DND-41 (cell line): Measurements from ENCODE around the gene HSH2D.
A peak's percentile ranks its signal among the peaks of the same experiment; 100 is the strongest.

Experiments used
- ATAC-seq: fragments of 200-7000 bp; cut with Tn5 transposase; 3 replicates; pipeline ENCODE4 v1.9.1; 2021; ENCODE audit warnings: low read depth; ENCODE audit not compliant: insufficient read depth
- DNase-seq: peaks from one replicate; pipeline ENCODE4 v3.0.0-alpha.2; 2020
- H2AFZ ChIP-seq: 2 replicates; pipeline ENCODE4 v1.6.0; 2012; ENCODE audit warnings: low read depth, low read length
- H3K27ac ChIP-seq: 2 replicates; pipeline ENCODE4 v1.5.1; 2012; ENCODE audit warnings: low read length, inconsistent platforms
- H3K27me3 ChIP-seq: fragments of 200-600 bp; sonication (generic); 2 replicates; pipeline ENCODE4 v1.6.0; 2012; ENCODE audit warnings: low read length, mild to moderate bottlenecking, inconsistent platforms; ENCODE audit not compliant: insufficient read depth, poor library complexity
- H3K36me3 ChIP-seq: 2 replicates; pipeline ENCODE4 v1.5.1; 2012; ENCODE audit warnings: low read length, inconsistent platforms; ENCODE audit not compliant: insufficient read depth
- H3K4me1 ChIP-seq: 2 replicates; pipeline ENCODE4 v1.5.1; 2012; ENCODE audit warnings: mild to moderate bottlenecking, low read length; ENCODE audit not compliant: insufficient read depth
- H3K4me2 ChIP-seq: 2 replicates; pipeline ENCODE4 v1.6.0; 2012; ENCODE audit warnings: mild to moderate bottlenecking, moderate library complexity, low read length, inconsistent platforms; ENCODE audit not compliant: insufficient read depth
- H3K4me3 ChIP-seq, 2 experiments: fragments of 200-600 bp in 1 of 2; shearing (Covaris generic) in 1 of 2; 2 replicates each; pipeline ENCODE4 v1.5.1; 2012 to 2016; ENCODE audit warnings: inconsistent platforms in 2 of 2, low read length in 2 of 2, mild to moderate bottlenecking in 2 of 2, low read depth in 1 of 2, moderate library complexity in 1 of 2
- H3K79me2 ChIP-seq: 2 replicates; pipeline ENCODE4 v1.6.0; 2012; ENCODE audit warnings: low read length, inconsistent platforms; ENCODE audit not compliant: insufficient read depth
- H3K9ac ChIP-seq: 2 replicates; pipeline ENCODE4 v1.6.0; 2012; ENCODE audit warnings: low read depth, mild to moderate bottlenecking, inconsistent platforms, low read length, moderate library complexity
- H3K9me3 ChIP-seq: 2 replicates; pipeline ENCODE4 v1.5.1; 2012; ENCODE audit warnings: low read length, moderate library complexity, mild to moderate bottlenecking, inconsistent platforms; ENCODE audit not compliant: insufficient read depth, severe bottlenecking
- H4K20me1 ChIP-seq: 2 replicates; pipeline ENCODE4 v1.6.0; 2012; ENCODE audit warnings: low read length; ENCODE audit not compliant: insufficient read depth
- EZH2 ChIP-seq: IDR thresholded peaks from 3 replicates; pipeline ENCODE4 v1.6.1; 2012; ENCODE audit warnings: borderline replicate concordance, low read depth, mild to moderate bottlenecking, moderate library complexity, low read length, inconsistent platforms; ENCODE audit not compliant: severe bottlenecking
- TF ChIP-seq, protein P1 (sequence below): IDR thresholded peaks from 2 replicates; pipeline ENCODE4 v1.5.1; 2012; ENCODE audit warnings: borderline replicate concordance, low read length, moderate library complexity, mild to moderate bottlenecking; ENCODE audit not compliant: poor library complexity, severe bottlenecking; ENCODE audit errors: extremely low read depth

The HSH2D gene

GRCh38 chr19:16185768-16186123 lies 42.3 kb downstream of the HSH2D start:
- peak overlapping the region; percentile 91 for H2AFZ ChIP-seq
- DNase-seq: peak; percentile 54
- H3K9ac ChIP-seq: peak overlapping the region; percentile 87
- H3K27ac ChIP-seq: peak overlapping the region; percentile 84
- H3K9me3 ChIP-seq: no peaks in the 10 kb centered on the region
- peak; percentile 41; the same call in 2 of the 3 replicates for ATAC-seq
- H3K79me2 ChIP-seq: peaks cover 36% of the 10 kb centered on the region
- H3K4me2 ChIP-seq: peak overlapping the region; percentile 97
- peaks cover 37% of the 10 kb centered on the region for H3K4me1 ChIP-seq
- TF ChIP-seq, protein P1, sequence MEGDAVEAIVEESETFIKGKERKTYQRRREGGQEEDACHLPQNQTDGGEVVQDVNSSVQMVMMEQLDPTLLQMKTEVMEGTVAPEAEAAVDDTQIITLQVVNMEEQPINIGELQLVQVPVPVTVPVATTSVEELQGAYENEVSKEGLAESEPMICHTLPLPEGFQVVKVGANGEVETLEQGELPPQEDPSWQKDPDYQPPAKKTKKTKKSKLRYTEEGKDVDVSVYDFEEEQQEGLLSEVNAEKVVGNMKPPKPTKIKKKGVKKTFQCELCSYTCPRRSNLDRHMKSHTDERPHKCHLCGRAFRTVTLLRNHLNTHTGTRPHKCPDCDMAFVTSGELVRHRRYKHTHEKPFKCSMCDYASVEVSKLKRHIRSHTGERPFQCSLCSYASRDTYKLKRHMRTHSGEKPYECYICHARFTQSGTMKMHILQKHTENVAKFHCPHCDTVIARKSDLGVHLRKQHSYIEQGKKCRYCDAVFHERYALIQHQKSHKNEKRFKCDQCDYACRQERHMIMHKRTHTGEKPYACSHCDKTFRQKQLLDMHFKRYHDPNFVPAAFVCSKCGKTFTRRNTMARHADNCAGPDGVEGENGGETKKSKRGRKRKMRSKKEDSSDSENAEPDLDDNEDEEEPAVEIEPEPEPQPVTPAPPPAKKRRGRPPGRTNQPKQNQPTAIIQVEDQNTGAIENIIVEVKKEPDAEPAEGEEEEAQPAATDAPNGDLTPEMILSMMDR: peak; percentile 67
- TF ChIP-seq EZH2: no peak
- H3K4me3 ChIP-seq: peak overlapping the region; percentile 82 to 87
- peaks cover 40% of the 10 kb centered on the region for H3K36me3 ChIP-seq
- H3K27me3 ChIP-seq: no peaks in the 10 kb centered on the region
- peaks cover 27% of the 10 kb centered on the region for H4K20me1 ChIP-seq

GRCh38 chr19:16188521-16188920 lies 45.0 kb downstream of the HSH2D start:
- peaks cover 27% of the 10 kb centered on the region for H4K20me1 ChIP-seq
- H3K27ac ChIP-seq: no peak overlapping the region
- no peak overlapping the region for H2AFZ ChIP-seq
- H3K4me2 ChIP-seq: peak overlapping the region; percentile 12; the same call in 1 of the 2 replicates
- peaks cover 31% of the 10 kb centered on the region for H3K4me1 ChIP-seq
- no peaks in the 10 kb centered on the region for H3K9me3 ChIP-seq
- no peak overlapping the region for H3K9ac ChIP-seq
- peaks cover 60% of the 10 kb centered on the region for H3K36me3 ChIP-seq
- H3K79me2 ChIP-seq: peaks cover 36% of the 10 kb centered on the region
- H3K27me3 ChIP-seq: no peaks in the 10 kb centered on the region
- H3K4me3 ChIP-seq: no peak overlapping the region
- no peak for TF ChIP-seq EZH2
- TF ChIP-seq, protein P1: no peak
- DNase-seq (no peak), ATAC-seq (no peak)

- Histone ChIP-seq H3K36me3 (peaks cover 61% of the 10 kb centered on the region), H3K79me2 (peaks cover 36% of the 10 kb centered on the region), H3K27ac (no peak overlapping the region), H2AFZ (no peak overlapping the region), H3K4me3 (no peak overlapping the region), H3K4me1 (peaks cover 24% of the 10 kb centered on the region), H3K9ac (no peak overlapping the region), H3K4me2 (no peak overlapping the region), H4K20me1 (peaks cover 27% of the 10 kb centered on the region), H3K9me3 (no peaks in the 10 kb centered on the region), H3K27me3 (no peaks in the 10 kb centered on the region)
- TF ChIP-seq, protein P1: no peak
- TF ChIP-seq EZH2: no peak
- no peak for DNase-seq
- no peak for ATAC-seq
Observed at GRCh38 chr19:16190198-16190597, 46.7 kb downstream of the HSH2D start.

- no peak for DNase-seq
- no peak for TF ChIP-seq EZH2
- TF ChIP-seq, protein P1: no peak
- Histone ChIP-seq H3K4me1 (peaks cover 24% of the 10 kb centered on the region), H3K9me3 (no peaks in the 10 kb centered on the region), H3K27me3 (no peaks in the 10 kb centered on the region), H3K36me3 (peaks cover 61% of the 10 kb centered on the region), H3K4me2 (no peak overlapping the region), H3K27ac (no peak overlapping the region), H3K4me3 (no peak overlapping the region), H3K79me2 (peaks cover 31% of the 10 kb centered on the region), H3K9ac (no peak overlapping the region), H2AFZ (no peak overlapping the region), H4K20me1 (peaks cover 27% of the 10 kb centered on the region)
- ATAC-seq: no peak
Observed at GRCh38 chr19:16190736-16191135, 47.3 kb downstream of the HSH2D start.
